Measurements from ENCODE around the gene WDR37.

The WDR37 gene

DNA sequence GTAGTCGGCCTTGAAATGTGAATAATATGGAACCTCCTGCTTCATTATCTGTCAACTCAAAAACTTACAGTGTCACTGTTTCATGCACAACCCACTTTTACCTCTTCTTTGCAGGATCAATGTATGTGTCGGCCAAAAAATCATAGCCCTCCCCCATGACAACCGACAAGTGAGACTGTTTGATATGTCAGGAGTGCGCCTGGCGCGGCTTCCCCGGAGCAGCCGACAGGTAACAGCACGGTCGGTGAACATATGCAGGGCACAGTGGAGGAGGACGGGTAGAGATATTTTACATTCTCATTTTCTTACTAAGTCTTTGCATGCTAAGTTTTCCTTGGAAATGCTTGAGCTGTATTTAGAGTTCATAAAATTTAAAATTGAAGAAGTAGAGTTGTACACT, 68.6 kb downstream of the WDR37 start:
- Histone ChIP-seq H3K36me3 (no peaks in the 10 kb centered on the region), H3K27ac (no peak overlapping the region), H3K9me3 (ENCODE audit: severe bottlenecking) (no peaks in the 10 kb centered on the region), H3K27me3 (ENCODE audit: insufficient read depth, low read depth, severe bottlenecking) (no peaks in the 10 kb centered on the region), H3K4me3 (ENCODE audit: low read depth, low read length) (no peak overlapping the region)
- TF ChIP-seq, protein P1, sequence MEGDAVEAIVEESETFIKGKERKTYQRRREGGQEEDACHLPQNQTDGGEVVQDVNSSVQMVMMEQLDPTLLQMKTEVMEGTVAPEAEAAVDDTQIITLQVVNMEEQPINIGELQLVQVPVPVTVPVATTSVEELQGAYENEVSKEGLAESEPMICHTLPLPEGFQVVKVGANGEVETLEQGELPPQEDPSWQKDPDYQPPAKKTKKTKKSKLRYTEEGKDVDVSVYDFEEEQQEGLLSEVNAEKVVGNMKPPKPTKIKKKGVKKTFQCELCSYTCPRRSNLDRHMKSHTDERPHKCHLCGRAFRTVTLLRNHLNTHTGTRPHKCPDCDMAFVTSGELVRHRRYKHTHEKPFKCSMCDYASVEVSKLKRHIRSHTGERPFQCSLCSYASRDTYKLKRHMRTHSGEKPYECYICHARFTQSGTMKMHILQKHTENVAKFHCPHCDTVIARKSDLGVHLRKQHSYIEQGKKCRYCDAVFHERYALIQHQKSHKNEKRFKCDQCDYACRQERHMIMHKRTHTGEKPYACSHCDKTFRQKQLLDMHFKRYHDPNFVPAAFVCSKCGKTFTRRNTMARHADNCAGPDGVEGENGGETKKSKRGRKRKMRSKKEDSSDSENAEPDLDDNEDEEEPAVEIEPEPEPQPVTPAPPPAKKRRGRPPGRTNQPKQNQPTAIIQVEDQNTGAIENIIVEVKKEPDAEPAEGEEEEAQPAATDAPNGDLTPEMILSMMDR (IDR thresholded peaks at IDR 0.05; ENCODE audit: low read depth, low read length) = no peak
- no peak for DNase-seq

DNA sequence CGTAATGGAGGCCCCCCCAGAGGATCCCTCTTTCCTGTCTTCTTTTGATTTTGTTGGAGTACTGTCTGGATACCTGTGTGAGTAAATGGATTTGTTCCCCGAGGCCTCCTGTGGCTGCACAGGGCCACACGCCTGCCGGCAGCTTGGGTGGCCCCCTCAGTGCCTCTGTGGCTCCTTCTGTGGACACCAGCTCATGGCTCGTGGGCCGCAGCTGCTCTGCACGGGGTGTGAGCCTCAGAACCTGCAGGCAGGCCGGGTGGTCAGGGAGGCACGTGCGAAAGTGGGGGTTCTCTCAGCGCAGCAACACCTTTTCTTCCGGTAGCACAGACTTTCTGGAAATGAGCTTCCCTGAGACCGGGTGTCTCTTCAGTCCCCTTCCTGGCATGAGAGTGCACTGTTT, 70.3 kb downstream of the WDR37 start:
- H3K9me3 ChIP-seq (ENCODE audit: severe bottlenecking) = no peaks in the 10 kb centered on the region
- TF ChIP-seq, protein P1 (IDR thresholded peaks at IDR 0.05; ENCODE audit: low read depth, low read length) = no peak
- no peaks in the 10 kb centered on the region for H3K27me3 ChIP-seq (ENCODE audit: insufficient read depth, low read depth, severe bottlenecking)
- DNase-seq = no peak
- no peak overlapping the region for H3K27ac ChIP-seq
- H3K4me3 ChIP-seq (ENCODE audit: low read depth, low read length) = no peak overlapping the region
- H3K36me3 ChIP-seq = no peaks in the 10 kb centered on the region

DNA sequence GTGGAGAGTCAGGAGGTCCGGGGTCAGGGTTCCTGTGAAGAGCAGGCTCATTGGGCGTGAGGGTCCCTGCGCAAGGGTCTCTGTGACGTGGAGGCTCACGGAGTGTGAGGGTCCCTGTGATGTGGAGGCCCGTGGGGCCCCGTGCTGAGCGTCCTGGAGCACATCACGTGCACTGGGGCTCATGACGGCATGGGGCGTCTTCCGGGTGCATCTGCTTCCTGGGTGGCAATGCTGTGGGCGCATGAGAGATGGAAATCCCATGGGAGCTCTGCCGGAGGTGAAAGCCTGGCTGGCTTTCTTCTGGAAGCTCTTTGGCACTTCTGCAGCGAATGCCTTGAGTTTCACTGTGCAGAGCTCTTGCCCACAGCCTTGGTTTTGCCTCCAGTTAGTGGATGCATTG, 71.4 kb downstream of the WDR37 start:
- H3K27ac ChIP-seq = no peak overlapping the region
- TF ChIP-seq, protein P1 (IDR thresholded peaks at IDR 0.05; ENCODE audit: low read depth, low read length) = no peak
- no peak overlapping the region for H3K4me3 ChIP-seq (ENCODE audit: low read depth, low read length)
- no peaks in the 10 kb centered on the region for H3K36me3 ChIP-seq
- no peak for DNase-seq
- no peaks in the 10 kb centered on the region for H3K9me3 ChIP-seq (ENCODE audit: severe bottlenecking)
- H3K27me3 ChIP-seq (ENCODE audit: insufficient read depth, low read depth, severe bottlenecking) = no peaks in the 10 kb centered on the region

DNA sequence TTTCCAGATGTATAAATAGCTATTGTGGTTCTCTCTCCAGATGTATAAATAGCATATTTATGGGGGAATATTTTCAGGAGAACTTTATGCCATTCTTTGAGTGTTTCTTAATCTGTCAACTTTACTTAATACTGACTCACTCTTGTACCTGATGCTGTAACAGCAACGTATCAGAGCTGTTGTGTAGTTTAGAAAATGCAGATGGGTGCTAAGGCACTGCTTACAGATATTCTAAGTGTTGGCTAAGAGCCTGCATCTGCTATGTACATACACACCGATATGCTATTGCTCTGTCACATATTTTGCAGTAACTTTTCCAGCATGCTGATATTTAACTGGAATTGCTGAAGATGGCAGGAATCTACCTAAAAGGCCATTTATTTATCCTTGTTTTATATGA, 71.9 kb downstream of the WDR37 start:
- TF ChIP-seq, protein P1 (IDR thresholded peaks at IDR 0.05; ENCODE audit: low read depth, low read length) = no peak
- Histone ChIP-seq H3K4me3 (ENCODE audit: low read depth, low read length) (no peak overlapping the region), H3K27ac (no peak overlapping the region), H3K36me3 (no peaks in the 10 kb centered on the region), H3K9me3 (ENCODE audit: severe bottlenecking) (no peaks in the 10 kb centered on the region), H3K27me3 (ENCODE audit: insufficient read depth, low read depth, severe bottlenecking) (no peaks in the 10 kb centered on the region)
- DNase-seq = no peak

DNA sequence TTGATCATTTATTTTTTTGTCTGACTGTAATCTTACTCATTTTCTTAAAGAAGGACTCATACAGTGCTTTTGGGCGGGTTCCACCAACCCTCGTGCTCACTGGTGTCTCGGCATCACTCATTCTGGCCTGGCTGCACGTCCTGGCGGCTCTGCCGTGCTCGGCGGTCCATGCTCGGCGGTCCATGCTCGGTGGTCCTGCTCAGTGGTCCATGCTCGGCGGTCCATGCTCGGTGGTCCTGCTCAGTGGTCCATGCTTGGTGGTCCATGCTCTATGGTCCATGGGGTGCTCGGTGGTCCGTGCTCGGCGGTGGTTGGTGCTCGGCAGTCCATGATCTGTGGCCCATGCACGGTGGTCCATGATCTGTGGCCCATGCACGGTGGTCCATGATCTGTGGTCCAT, 72.5 kb downstream of the WDR37 start:
- H3K36me3 ChIP-seq = no peaks in the 10 kb centered on the region
- TF ChIP-seq, protein P1 (IDR thresholded peaks at IDR 0.05; ENCODE audit: low read depth, low read length) = no peak

DNA sequence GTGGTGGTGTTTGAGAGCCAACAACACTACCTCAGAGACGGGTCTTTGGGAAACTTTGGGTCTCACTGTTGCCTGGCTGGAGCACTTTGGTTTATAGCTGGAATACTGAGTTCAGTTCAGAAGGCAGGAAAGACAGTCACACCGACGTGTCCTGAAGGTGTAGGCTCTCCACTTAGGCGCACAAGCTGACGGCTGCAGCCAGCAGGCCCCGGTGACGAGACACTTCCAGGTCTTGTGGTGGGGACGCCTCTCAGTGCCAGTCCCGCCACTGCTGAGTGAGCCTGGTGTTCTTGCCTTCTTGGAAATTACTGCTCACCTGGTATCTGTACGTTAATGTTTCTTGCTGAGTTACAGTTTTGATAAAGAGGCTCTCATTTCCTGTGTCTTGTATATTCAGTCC, 74.0 kb downstream of the WDR37 start:
- Histone ChIP-seq H3K27ac (no peak overlapping the region), H3K4me3 (ENCODE audit: low read depth, low read length) (no peak overlapping the region), H3K9me3 (ENCODE audit: severe bottlenecking) (no peaks in the 10 kb centered on the region), H3K36me3 (no peaks in the 10 kb centered on the region), H3K27me3 (ENCODE audit: insufficient read depth, low read depth, severe bottlenecking) (no peaks in the 10 kb centered on the region)
- TF ChIP-seq, protein P1 (IDR thresholded peaks at IDR 0.05; ENCODE audit: low read depth, low read length) = no peak
- DNase-seq = no peak

More for the DNA sequence above, 72.5 kb downstream of the WDR37 start:
- Histone ChIP-seq H3K9me3 (ENCODE audit: severe bottlenecking) (no peaks in the 10 kb centered on the region), H3K4me3 (ENCODE audit: low read depth, low read length) (no peak overlapping the region), H3K27ac (no peak overlapping the region), H3K27me3 (ENCODE audit: insufficient read depth, low read depth, severe bottlenecking) (no peaks in the 10 kb centered on the region)
- DNase-seq = no peak

Measured in WERI-Rb-1 (cell line).